ENCODE results near the gene RSPO4. TPM values are rescaled to one million over a fixed set of nuclear protein-coding genes. Genes with fewer than 3 reads are reported as not detected.
"Not testable (repeated sequence)": the region's sequence is repeated elsewhere in the genome, so short reads cannot be mapped to it uniquely, and the experiment has no call there.

RSPO4 gene
- polyA plus RNA-seq, 1 donor = 0.28 TPM

DNA sequence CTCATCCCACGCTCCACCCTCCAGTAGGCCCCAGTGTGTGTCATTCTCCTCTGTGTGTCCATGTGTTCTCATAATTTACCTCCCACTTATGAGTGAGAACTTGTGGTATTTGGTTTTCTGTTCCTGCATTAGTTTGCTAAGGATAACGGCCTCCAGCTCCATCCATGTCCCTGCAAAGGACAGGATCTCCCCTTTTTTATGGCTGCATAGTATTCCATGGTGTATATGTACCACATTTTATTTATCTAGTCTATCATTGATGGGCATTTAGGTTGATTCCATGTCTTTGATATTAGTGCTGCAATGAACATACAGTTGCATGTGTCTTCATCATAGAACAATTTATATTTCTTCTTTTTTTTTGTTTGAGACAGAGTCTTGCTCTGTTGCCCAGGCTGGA, 24.1 kb upstream of the RSPO4 start:
- 100% methylated on average over 1 of the region's 2 CpGs for WGBS (ENCODE audit: insufficient coverage, low lambda C conversion rate)
- not testable (repeated sequence) for H3K27ac ChIP-seq (ENCODE audit: low read length); DNase-seq; H3K27me3 ChIP-seq (ENCODE audit: control insufficient read depth, insufficient read depth, low read length); H3K4me1 ChIP-seq (ENCODE audit: control insufficient read depth, insufficient read depth, low read length); H3K9me3 ChIP-seq (ENCODE audit: control insufficient read depth, low read depth, low read length); H3K4me3 ChIP-seq (ENCODE audit: low read length); H3K36me3 ChIP-seq (ENCODE audit: control insufficient read depth, insufficient read depth, low read length)

DNA sequence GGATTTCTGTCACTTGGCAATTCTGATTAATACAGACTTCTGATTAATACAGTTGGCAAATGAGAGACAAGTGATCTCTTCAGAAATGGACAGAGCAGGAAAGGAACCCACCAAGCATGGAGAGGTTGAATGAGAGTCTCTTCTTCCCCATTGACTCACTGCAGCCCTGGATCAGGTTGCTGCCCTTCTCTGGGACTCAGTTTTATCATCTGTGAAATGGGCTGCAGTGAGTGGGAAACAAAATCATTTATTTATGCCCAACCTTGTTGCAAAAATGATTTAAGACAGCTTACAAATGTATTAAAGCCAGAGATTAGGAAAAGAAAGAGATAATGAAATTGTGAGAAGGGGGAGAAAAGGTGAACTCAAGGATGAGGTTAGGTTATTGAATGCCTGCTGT, 20.8 kb upstream of the RSPO4 start:
- Histone ChIP-seq H3K4me3 (ENCODE audit: low read length) (no peak overlapping the region), H3K4me1 (ENCODE audit: control insufficient read depth, insufficient read depth, low read length) (no peaks in the 10 kb centered on the region)
- no peak for DNase-seq

GRCh38 chr20:1020614-1021013, 18.5 kb upstream of the RSPO4 start:
- no peaks in the 10 kb centered on the region for H3K9me3 ChIP-seq (ENCODE audit: control insufficient read depth, low read depth, low read length)
- no peaks in the 10 kb centered on the region for H3K36me3 ChIP-seq (ENCODE audit: control insufficient read depth, insufficient read depth, low read length)
- DNase-seq = no peak
- H3K27ac ChIP-seq (ENCODE audit: low read length) = no peak overlapping the region
- no peaks in the 10 kb centered on the region for H3K27me3 ChIP-seq (ENCODE audit: control insufficient read depth, insufficient read depth, low read length)
- H3K4me1 ChIP-seq (ENCODE audit: control insufficient read depth, insufficient read depth, low read length) = no peaks in the 10 kb centered on the region
- 83% methylated on average over 1 of the region's 5 CpGs for WGBS (ENCODE audit: insufficient coverage, low lambda C conversion rate)
- no peak overlapping the region for H3K4me3 ChIP-seq (ENCODE audit: low read length)

More for the DNA sequence above, 20.8 kb upstream of the RSPO4 start:
- H3K27ac ChIP-seq (ENCODE audit: low read length) = no peak overlapping the region
- H3K9me3 ChIP-seq (ENCODE audit: control insufficient read depth, low read depth, low read length) = no peaks in the 10 kb centered on the region
- H3K36me3 ChIP-seq (ENCODE audit: control insufficient read depth, insufficient read depth, low read length) = no peaks in the 10 kb centered on the region
- no peaks in the 10 kb centered on the region for H3K27me3 ChIP-seq (ENCODE audit: control insufficient read depth, insufficient read depth, low read length)

GRCh38 chr20:1019344-1019743, 17.2 kb upstream of the RSPO4 start:
- H3K27ac ChIP-seq (ENCODE audit: low read length) = no peak overlapping the region
- H3K4me3 ChIP-seq (ENCODE audit: low read length) = no peak overlapping the region
- WGBS (ENCODE audit: insufficient coverage, low lambda C conversion rate) = 67% methylated on average over 1 of the region's 2 CpGs
- H3K4me1 ChIP-seq (ENCODE audit: control insufficient read depth, insufficient read depth, low read length) = no peaks in the 10 kb centered on the region
- H3K9me3 ChIP-seq (ENCODE audit: control insufficient read depth, low read depth, low read length) = no peaks in the 10 kb centered on the region
- DNase-seq = no peak
- no peaks in the 10 kb centered on the region for H3K36me3 ChIP-seq (ENCODE audit: control insufficient read depth, insufficient read depth, low read length)
- no peaks in the 10 kb centered on the region for H3K27me3 ChIP-seq (ENCODE audit: control insufficient read depth, insufficient read depth, low read length)

GRCh38 chr20:1017677-1018076, 15.6 kb upstream of the RSPO4 start:
- 38% methylated on average over 2 of the region's 5 CpGs for WGBS (ENCODE audit: insufficient coverage, low lambda C conversion rate)
- no peak for DNase-seq
- H3K36me3 ChIP-seq (ENCODE audit: control insufficient read depth, insufficient read depth, low read length) = no peaks in the 10 kb centered on the region

DNA sequence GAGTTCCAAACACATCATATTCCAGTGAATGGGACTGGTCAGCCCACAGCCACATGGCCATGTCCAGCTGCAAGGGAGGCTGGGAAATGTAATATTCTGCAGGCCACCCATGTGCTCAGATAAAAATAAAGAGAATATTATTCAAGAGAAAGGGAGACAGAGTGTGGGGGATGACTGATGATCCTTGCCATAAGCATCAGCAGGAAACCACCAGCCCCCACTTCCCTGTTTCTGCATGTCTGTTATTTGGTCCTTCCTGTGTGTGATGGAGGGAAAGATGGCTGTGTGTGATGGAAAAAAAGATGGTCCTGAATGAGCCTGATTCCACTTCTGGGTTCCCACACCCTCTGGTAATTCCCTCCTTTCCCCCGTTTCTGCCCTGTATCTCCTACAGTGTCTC, 13.1 kb upstream of the RSPO4 start:
- Histone ChIP-seq H3K9me3 (ENCODE audit: control insufficient read depth, low read depth, low read length) (no peaks in the 10 kb centered on the region), H3K4me1 (ENCODE audit: control insufficient read depth, insufficient read depth, low read length) (no peaks in the 10 kb centered on the region), H3K27me3 (ENCODE audit: control insufficient read depth, insufficient read depth, low read length) (no peaks in the 10 kb centered on the region), H3K4me3 (ENCODE audit: low read length) (no peak overlapping the region), H3K27ac (ENCODE audit: low read length) (no peak overlapping the region), H3K36me3 (ENCODE audit: control insufficient read depth, insufficient read depth, low read length) (no peaks in the 10 kb centered on the region)
- 67% methylated on average over 1 of the region's 1 CpG for WGBS (ENCODE audit: insufficient coverage, low lambda C conversion rate)
- DNase-seq = no peak

More at GRCh38 chr20:1017677-1018076, 15.6 kb upstream of the RSPO4 start:
- H3K9me3 ChIP-seq (ENCODE audit: control insufficient read depth, low read depth, low read length) = no peaks in the 10 kb centered on the region
- H3K4me1 ChIP-seq (ENCODE audit: control insufficient read depth, insufficient read depth, low read length) = no peaks in the 10 kb centered on the region
- H3K27ac ChIP-seq (ENCODE audit: low read length) = no peak overlapping the region
- no peaks in the 10 kb centered on the region for H3K27me3 ChIP-seq (ENCODE audit: control insufficient read depth, insufficient read depth, low read length)
- no peak overlapping the region for H3K4me3 ChIP-seq (ENCODE audit: low read length)

- H3K4me3 ChIP-seq (ENCODE audit: low read length) = no peak overlapping the region
- no peaks in the 10 kb centered on the region for H3K36me3 ChIP-seq (ENCODE audit: control insufficient read depth, insufficient read depth, low read length)
- H3K27ac ChIP-seq (ENCODE audit: low read length) = no peak overlapping the region
- no peaks in the 10 kb centered on the region for H3K9me3 ChIP-seq (ENCODE audit: control insufficient read depth, low read depth, low read length)
- no peaks in the 10 kb centered on the region for H3K4me1 ChIP-seq (ENCODE audit: control insufficient read depth, insufficient read depth, low read length)
- DNase-seq = no peak
- H3K27me3 ChIP-seq (ENCODE audit: control insufficient read depth, insufficient read depth, low read length) = peaks cover 3% of the 10 kb centered on the region
- no CpG with 5 or more reads among the region's 7 CpGs for WGBS (ENCODE audit: insufficient coverage, low lambda C conversion rate)
Measured at GRCh38 chr20:1014471-1014870, 12.4 kb upstream of the RSPO4 start.

DNA sequence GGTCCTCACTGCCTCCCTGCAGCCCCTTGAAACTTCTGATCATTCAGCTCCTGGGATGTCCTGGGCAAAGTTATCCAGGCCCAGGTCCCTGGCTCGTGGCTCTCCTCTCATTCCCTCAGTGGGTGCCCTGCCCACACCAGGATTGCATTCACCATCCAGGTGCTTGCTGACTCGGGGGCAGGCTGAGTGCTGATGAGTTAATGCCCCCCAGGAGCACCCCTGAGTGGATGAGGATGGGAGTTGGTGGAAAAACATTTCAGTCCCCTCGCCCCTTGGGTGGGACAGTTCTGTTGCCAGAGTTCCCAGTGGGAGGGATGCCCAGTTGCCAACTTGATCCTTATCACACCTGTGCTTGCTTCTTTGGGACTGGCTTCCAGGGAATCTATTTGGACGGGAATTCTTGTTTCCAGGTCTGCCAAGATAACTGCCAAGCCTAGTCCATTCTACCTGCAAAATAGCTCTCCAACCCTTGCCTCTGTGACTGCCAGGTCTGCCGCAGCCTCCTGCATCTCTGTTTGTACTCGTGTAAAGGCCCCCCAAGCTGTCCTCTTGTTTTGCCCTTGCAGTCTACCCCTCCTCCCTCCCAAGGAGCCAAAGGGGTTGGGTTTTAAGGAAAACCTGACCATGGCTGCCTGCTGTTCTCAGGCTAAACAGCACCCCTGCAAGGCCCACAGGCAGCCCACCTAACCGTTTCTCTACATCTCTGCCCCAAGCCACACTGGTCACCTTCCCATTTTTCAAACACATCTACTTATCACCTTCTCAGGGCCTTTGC, 11.6 kb upstream of the RSPO4 start:
- WGBS (ENCODE audit: insufficient coverage, low lambda C conversion rate) = no CpG with 5 or more reads among the region's 7 CpGs
- Histone ChIP-seq H3K4me1 (ENCODE audit: control insufficient read depth, insufficient read depth, low read length) (no peaks in the 10 kb centered on the region), H3K4me3 (ENCODE audit: low read length) (no peak overlapping the region), H3K27me3 (ENCODE audit: control insufficient read depth, insufficient read depth, low read length) (peaks cover 3% of the 10 kb centered on the region), H3K27ac (ENCODE audit: low read length) (no peak overlapping the region), H3K36me3 (ENCODE audit: control insufficient read depth, insufficient read depth, low read length) (no peaks in the 10 kb centered on the region), H3K9me3 (ENCODE audit: control insufficient read depth, low read depth, low read length) (no peaks in the 10 kb centered on the region)
- DNase-seq = no peak

- no peak for DNase-seq
- H3K4me3 ChIP-seq (ENCODE audit: low read length) = no peak overlapping the region
- H3K9me3 ChIP-seq (ENCODE audit: control insufficient read depth, low read depth, low read length) = no peaks in the 10 kb centered on the region
- H3K36me3 ChIP-seq (ENCODE audit: control insufficient read depth, insufficient read depth, low read length) = no peaks in the 10 kb centered on the region
- no peaks in the 10 kb centered on the region for H3K4me1 ChIP-seq (ENCODE audit: control insufficient read depth, insufficient read depth, low read length)
- no peak overlapping the region for H3K27ac ChIP-seq (ENCODE audit: low read length)
- WGBS (ENCODE audit: insufficient coverage, low lambda C conversion rate) = no CpG with 5 or more reads among the region's 10 CpGs
- peaks cover 5% of the 10 kb centered on the region for H3K27me3 ChIP-seq (ENCODE audit: control insufficient read depth, insufficient read depth, low read length)
Measured at GRCh38 chr20:1012359-1013168, 10.5 kb upstream of the RSPO4 start.

DNA sequence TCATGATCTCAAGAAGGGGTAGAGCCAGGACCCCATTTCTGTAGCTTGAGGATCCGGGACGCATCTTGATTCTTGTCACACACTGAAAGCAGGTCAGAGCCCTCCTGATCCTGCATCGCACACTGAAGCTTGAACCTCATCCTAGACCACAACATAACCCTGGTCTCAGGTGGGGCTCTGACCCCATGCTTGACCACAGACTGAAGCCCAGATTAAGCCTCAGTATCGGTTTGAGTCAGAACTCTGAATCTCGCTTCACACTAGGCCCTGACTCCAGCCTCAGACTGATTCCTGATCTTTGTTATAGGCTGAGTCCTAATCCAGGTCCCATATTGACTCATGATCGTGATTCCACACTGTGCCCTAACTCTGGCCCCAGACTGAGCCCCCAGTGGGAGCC, 8.5 kb upstream of the RSPO4 start:
- no peak overlapping the region for H3K4me3 ChIP-seq (ENCODE audit: low read length)
- no peak for DNase-seq
- no peaks in the 10 kb centered on the region for H3K9me3 ChIP-seq (ENCODE audit: control insufficient read depth, low read depth, low read length)
- peaks cover 5% of the 10 kb centered on the region for H3K27me3 ChIP-seq (ENCODE audit: control insufficient read depth, insufficient read depth, low read length)
- no peaks in the 10 kb centered on the region for H3K4me1 ChIP-seq (ENCODE audit: control insufficient read depth, insufficient read depth, low read length)
- no peak overlapping the region for H3K27ac ChIP-seq (ENCODE audit: low read length)
- H3K36me3 ChIP-seq (ENCODE audit: control insufficient read depth, insufficient read depth, low read length) = no peaks in the 10 kb centered on the region
- WGBS (ENCODE audit: insufficient coverage, low lambda C conversion rate) = no CpG with 5 or more reads among the region's 6 CpGs

All from large intestine (tissue), 3 donors.